DOHH2 (cell line): ENCODE measurements around the gene SNX24.

ENCODE experiments used
- H3F3A ChIP-seq: fragments of 200-600 bp; sonication (generic), shearing (Covaris generic); 2 replicates; pipeline ENCODE4 v1.6.0; 2016; ENCODE audit warnings: antibody characterized with exemption, mild to moderate bottlenecking; ENCODE audit not compliant: control insufficient read depth, insufficient read depth
- H3K27ac ChIP-seq: fragments of 200-600 bp; sonication (generic); 2 replicates; pipeline ENCODE4 v1.5.1; 2014; ENCODE audit warnings: low read depth, mild to moderate bottlenecking, low read length, moderate library complexity
- H3K27me3 ChIP-seq: fragments of 200-600 bp; sonication (generic); 2 replicates; pipeline ENCODE4 v1.6.1; 2014; ENCODE audit warnings: mild to moderate bottlenecking, low read length, mixed read lengths; ENCODE audit not compliant: control insufficient read depth
- H3K36me3 ChIP-seq: fragments of 200-600 bp; sonication (generic); 2 replicates; pipeline ENCODE4 v1.6.1; 2014; ENCODE audit warnings: mild to moderate bottlenecking, low read length, moderate library complexity, mixed read lengths; ENCODE audit not compliant: control insufficient read depth
- H3K4me1 ChIP-seq: fragments of 200-600 bp; sonication (generic); 2 replicates; pipeline ENCODE4 v1.6.1; 2014; ENCODE audit warnings: mild to moderate bottlenecking, low read length, mixed read lengths; ENCODE audit not compliant: control insufficient read depth
- H3K4me2 ChIP-seq: fragments of 200-600 bp; sonication (generic); 2 replicates; pipeline ENCODE4 v1.6.0; 2014; ENCODE audit warnings: mild to moderate bottlenecking, low read length, moderate library complexity
- H3K4me3 ChIP-seq: fragments of 200-600 bp; sonication (generic); 2 replicates; pipeline ENCODE4 v1.5.1; 2014; ENCODE audit warnings: mild to moderate bottlenecking, low read length, mixed read lengths
- H3K79me2 ChIP-seq: fragments of 200-600 bp; sonication (generic); 2 replicates; pipeline ENCODE4 v1.6.1; 2014; ENCODE audit warnings: mild to moderate bottlenecking, low read length, mixed read lengths; ENCODE audit not compliant: control insufficient read depth
- H3K9me2 ChIP-seq: fragments of 200-600 bp; sonication (generic); replicated peaks from 2 replicates; pipeline ENCODE4 v1.6.1; 2014; ENCODE audit warnings: mild to moderate bottlenecking, low read length, mixed read lengths; ENCODE audit not compliant: control insufficient read depth
- H3K9me3 ChIP-seq: fragments of 200-600 bp; sonication (generic); 2 replicates; pipeline ENCODE4 v1.6.1; 2014; ENCODE audit warnings: antibody characterized with exemption, low read length, mixed read lengths; ENCODE audit not compliant: control insufficient read depth, insufficient read depth
- H4K20me1 ChIP-seq: fragments of 200-600 bp; sonication (generic); 2 replicates; pipeline ENCODE4 v1.6.0; 2014; ENCODE audit warnings: low read depth, mild to moderate bottlenecking, antibody characterized with exemption, low read length, moderate library complexity; ENCODE audit not compliant: control insufficient read depth, insufficient read depth
- EZH2phosphoT487 ChIP-seq: fragments of 200-600 bp; sonication (generic); IDR thresholded peaks from 2 replicates; pipeline ENCODE4 v1.6.1; 2017; ENCODE audit warnings: borderline replicate concordance, mild to moderate bottlenecking, antibody characterized with exemption, low read length, moderate library complexity, mixed read lengths
- TF ChIP-seq, protein P1 (sequence below): fragments of 200-600 bp; sonication (generic); IDR thresholded peaks from one replicate; pipeline ENCODE4 v1.5.1; 2014; ENCODE audit warnings: antibody characterized with exemption, mild to moderate bottlenecking, low read depth, low read length; ENCODE audit not compliant: poor library complexity, severe bottlenecking

Gene SNX24

DNA sequence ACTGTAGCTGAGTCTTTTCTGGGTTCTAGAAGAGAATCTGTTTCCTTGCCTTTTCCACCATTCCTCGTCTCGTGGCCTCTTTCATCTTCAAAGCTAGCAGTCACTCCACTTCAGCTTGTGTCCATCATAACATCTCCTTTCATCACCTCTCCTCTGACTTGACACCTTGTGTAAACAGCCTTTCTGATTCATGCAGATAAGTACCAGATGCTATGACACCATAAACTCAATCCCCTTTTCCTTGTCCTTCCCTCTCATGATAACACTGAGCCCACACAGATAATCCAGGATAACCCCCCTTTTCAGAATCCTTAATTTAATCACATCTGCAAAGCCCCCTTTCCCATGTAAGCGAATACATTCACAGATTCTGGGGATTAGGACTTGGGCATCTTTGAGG lies 95.5 kb downstream of the SNX24 start:
- Histone ChIP-seq H3K9me2 (no peaks in the 10 kb centered on the region), H3K36me3 (no peaks in the 10 kb centered on the region), H3K9me3 (no peaks in the 10 kb centered on the region), H3K4me3 (no peak overlapping the region), H3K27ac (no peak overlapping the region), H3F3A (no peaks in the 10 kb centered on the region), H4K20me1 (no peaks in the 10 kb centered on the region), H3K4me1 (no peaks in the 10 kb centered on the region), H3K79me2 (no peaks in the 10 kb centered on the region), H3K4me2 (no peak overlapping the region), H3K27me3 (peaks cover 3% of the 10 kb centered on the region)
- TF ChIP-seq, protein P1, sequence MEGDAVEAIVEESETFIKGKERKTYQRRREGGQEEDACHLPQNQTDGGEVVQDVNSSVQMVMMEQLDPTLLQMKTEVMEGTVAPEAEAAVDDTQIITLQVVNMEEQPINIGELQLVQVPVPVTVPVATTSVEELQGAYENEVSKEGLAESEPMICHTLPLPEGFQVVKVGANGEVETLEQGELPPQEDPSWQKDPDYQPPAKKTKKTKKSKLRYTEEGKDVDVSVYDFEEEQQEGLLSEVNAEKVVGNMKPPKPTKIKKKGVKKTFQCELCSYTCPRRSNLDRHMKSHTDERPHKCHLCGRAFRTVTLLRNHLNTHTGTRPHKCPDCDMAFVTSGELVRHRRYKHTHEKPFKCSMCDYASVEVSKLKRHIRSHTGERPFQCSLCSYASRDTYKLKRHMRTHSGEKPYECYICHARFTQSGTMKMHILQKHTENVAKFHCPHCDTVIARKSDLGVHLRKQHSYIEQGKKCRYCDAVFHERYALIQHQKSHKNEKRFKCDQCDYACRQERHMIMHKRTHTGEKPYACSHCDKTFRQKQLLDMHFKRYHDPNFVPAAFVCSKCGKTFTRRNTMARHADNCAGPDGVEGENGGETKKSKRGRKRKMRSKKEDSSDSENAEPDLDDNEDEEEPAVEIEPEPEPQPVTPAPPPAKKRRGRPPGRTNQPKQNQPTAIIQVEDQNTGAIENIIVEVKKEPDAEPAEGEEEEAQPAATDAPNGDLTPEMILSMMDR, result no peak

DNA sequence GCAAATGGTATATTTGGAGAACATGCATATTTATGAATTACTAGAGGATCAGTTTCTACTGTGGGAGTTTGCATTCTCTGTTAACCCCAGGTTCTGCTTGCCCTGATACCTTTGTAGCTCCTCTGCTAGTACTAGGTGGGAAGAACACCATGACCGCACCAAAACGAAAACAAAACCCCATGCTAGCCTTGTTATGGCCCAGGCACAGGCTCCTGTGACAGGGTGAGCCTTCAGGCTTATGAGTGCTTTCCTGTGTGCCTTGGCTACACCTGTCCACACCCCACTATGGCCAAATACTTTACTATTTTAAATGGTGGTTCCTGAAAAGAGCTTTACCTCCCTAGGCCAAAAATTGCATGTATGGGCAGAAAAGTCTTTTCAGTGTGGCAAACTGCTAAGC lies 96.3 kb downstream of the SNX24 start:
- H3K4me2 ChIP-seq, result no peak overlapping the region

DNA sequence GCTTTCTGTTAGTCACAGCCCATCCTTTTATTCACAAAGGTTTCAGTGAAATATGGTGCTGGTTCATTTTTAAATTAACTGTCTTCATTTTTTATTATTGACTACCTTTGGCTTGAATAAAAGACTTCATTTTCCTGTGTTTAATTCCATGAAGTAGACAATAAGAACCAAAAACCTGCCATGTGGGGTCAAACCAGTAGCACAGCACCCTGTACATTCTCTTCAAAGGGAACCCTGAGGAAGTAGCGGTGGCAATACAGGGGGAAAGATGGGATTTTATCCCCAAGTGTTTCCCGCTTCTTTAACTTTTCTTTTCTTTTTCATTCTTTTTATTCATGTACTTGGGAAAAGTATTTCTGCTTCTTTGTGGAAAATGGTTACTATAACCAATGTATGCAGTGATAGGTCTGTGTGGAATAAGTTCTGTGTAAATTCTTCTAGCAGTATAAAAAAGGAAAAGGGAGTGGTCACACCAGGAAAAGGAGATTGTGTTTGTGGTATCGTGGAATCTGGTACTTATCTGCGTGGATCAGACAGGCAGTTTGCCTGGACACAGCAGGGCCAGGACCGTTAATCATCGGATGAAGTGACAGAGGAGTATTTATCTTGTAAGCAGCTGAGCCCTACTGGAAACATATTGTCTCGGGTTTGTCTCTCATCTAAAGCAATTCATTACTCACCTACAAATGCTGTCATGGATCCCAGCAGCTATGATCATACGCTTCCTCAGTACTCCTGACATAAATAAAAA lies 96.9 kb downstream of the SNX24 start:
- TF ChIP-seq EZH2phosphoT487, result no peak
- TF ChIP-seq, protein P1, result no peak
- Histone ChIP-seq H3K4me2 (no peak overlapping the region), H3K4me3 (no peak overlapping the region), H3K36me3 (no peaks in the 10 kb centered on the region), H4K20me1 (no peaks in the 10 kb centered on the region), H3K79me2 (no peaks in the 10 kb centered on the region), H3K9me2 (no peaks in the 10 kb centered on the region), H3F3A (no peaks in the 10 kb centered on the region), H3K9me3 (no peaks in the 10 kb centered on the region), H3K27ac (no peak overlapping the region), H3K27me3 (no peaks in the 10 kb centered on the region), H3K4me1 (no peaks in the 10 kb centered on the region)

More for the DNA sequence above, 96.3 kb downstream of the SNX24 start:
- H4K20me1 ChIP-seq, result no peaks in the 10 kb centered on the region
- H3K36me3 ChIP-seq, result no peaks in the 10 kb centered on the region
- no peaks in the 10 kb centered on the region for H3F3A ChIP-seq
- H3K4me3 ChIP-seq, result no peak overlapping the region
- H3K79me2 ChIP-seq, result no peaks in the 10 kb centered on the region
- no peak overlapping the region for H3K27ac ChIP-seq
- no peaks in the 10 kb centered on the region for H3K27me3 ChIP-seq
- no peaks in the 10 kb centered on the region for H3K4me1 ChIP-seq
- no peaks in the 10 kb centered on the region for H3K9me3 ChIP-seq
- no peak for TF ChIP-seq EZH2phosphoT487
- TF ChIP-seq, protein P1, result no peak
- H3K9me2 ChIP-seq, result no peaks in the 10 kb centered on the region
